Measurements from ENCODE around the gene MMP11. TPM values are rescaled to one million over a fixed set of nuclear protein-coding genes. Genes with fewer than 3 reads are reported as not detected.
A peak's percentile ranks its signal among the peaks of the same experiment; 100 is the strongest.

Gene MMP11
- total and polyA plus RNA-seq, 2 of the 13 experiments (the other 11 are each of a cell fraction or from before 2014, with no cell fraction given) = 8.9 to 28.6 TPM

GRCh38 chr22:23774922-23775436 is 2.3 kb downstream of the MMP11 start (continued):
- TF ChIP-seq, protein P1, sequence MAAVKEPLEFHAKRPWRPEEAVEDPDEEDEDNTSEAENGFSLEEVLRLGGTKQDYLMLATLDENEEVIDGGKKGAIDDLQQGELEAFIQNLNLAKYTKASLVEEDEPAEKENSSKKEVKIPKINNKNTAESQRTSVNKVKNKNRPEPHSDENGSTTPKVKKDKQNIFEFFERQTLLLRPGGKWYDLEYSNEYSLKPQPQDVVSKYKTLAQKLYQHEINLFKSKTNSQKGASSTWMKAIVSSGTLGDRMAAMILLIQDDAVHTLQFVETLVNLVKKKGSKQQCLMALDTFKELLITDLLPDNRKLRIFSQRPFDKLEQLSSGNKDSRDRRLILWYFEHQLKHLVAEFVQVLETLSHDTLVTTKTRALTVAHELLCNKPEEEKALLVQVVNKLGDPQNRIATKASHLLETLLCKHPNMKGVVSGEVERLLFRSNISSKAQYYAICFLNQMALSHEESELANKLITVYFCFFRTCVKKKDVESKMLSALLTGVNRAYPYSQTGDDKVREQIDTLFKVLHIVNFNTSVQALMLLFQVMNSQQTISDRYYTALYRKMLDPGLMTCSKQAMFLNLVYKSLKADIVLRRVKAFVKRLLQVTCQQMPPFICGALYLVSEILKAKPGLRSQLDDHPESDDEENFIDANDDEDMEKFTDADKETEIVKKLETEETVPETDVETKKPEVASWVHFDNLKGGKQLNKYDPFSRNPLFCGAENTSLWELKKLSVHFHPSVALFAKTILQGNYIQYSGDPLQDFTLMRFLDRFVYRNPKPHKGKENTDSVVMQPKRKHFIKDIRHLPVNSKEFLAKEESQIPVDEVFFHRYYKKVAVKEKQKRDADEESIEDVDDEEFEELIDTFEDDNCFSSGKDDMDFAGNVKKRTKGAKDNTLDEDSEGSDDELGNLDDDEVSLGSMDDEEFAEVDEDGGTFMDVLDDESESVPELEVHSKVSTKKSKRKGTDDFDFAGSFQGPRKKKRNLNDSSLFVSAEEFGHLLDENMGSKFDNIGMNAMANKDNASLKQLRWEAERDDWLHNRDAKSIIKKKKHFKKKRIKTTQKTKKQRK (IDR thresholded peaks at IDR 0.05; ENCODE audit: low read length) = no peak
- no peak for TF ChIP-seq ZNF570 (CRISPR knock-in tag; IDR thresholded peaks at IDR 0.05; ENCODE audit: borderline replicate concordance)
- TF ChIP-seq, protein P2, sequence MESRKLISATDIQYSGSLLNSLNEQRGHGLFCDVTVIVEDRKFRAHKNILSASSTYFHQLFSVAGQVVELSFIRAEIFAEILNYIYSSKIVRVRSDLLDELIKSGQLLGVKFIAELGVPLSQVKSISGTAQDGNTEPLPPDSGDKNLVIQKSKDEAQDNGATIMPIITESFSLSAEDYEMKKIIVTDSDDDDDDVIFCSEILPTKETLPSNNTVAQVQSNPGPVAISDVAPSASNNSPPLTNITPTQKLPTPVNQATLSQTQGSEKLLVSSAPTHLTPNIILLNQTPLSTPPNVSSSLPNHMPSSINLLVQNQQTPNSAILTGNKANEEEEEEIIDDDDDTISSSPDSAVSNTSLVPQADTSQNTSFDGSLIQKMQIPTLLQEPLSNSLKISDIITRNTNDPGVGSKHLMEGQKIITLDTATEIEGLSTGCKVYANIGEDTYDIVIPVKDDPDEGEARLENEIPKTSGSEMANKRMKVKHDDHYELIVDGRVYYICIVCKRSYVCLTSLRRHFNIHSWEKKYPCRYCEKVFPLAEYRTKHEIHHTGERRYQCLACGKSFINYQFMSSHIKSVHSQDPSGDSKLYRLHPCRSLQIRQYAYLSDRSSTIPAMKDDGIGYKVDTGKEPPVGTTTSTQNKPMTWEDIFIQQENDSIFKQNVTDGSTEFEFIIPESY (CRISPR knock-in tag; IDR thresholded peaks at IDR 0.05) = no peak
- no peak for TF ChIP-seq ZNF572 (CRISPR knock-in tag; IDR thresholded peaks at IDR 0.05)
- no peak for TF ChIP-seq ZNF431 (CRISPR knock-in tag; IDR thresholded peaks at IDR 0.05; ENCODE audit: borderline replicate concordance, low read depth)
- TF ChIP-seq GABPA (IDR thresholded peaks at IDR 0.05; ENCODE audit: low read depth, low read length) = no peak
- TF ChIP-seq GABPA (CRISPR knock-in tag; IDR thresholded peaks at IDR 0.05; ENCODE audit: low read depth) = no peak
- TF ChIP-seq CHCHD3 (CRISPR knock-in tag; IDR thresholded peaks at IDR 0.05) = no peak
- no peak for TF ChIP-seq GABPB1 (CRISPR knock-in tag; IDR thresholded peaks at IDR 0.05)
- TF ChIP-seq U2AF1 (optimal IDR thresholded peaks at IDR 0.05; ENCODE audit: low read depth, low read length) = no peak
- TF ChIP-seq CREBL2 (CRISPR knock-in tag; IDR thresholded peaks at IDR 0.05; ENCODE audit: borderline replicate concordance) = no peak
- TF ChIP-seq DNMT3B (CRISPR knock-in tag; conservative IDR thresholded peaks at IDR 0.05) = no peak
- no peak for TF ChIP-seq ARNT2 (CRISPR knock-in tag; IDR thresholded peaks at IDR 0.05; ENCODE audit: low read depth)
- TF ChIP-seq HNF4A (CRISPR knock-in tag; IDR thresholded peaks at IDR 0.05) = peak; percentile 41; the same call in 1 of the 2 replicates
- 0 out of 2 replicates have a peak, but pooled peaks have one; percentile 44 for TF ChIP-seq KDM1A (CRISPR knock-in tag; IDR thresholded peaks at IDR 0.05)
- no peak for TF ChIP-seq ZC3H4 (CRISPR knock-in tag; IDR thresholded peaks at IDR 0.05; ENCODE audit: borderline replicate concordance)
- TF ChIP-seq FLYWCH1 (CRISPR knock-in tag; IDR thresholded peaks at IDR 0.05) = no peak
- TF ChIP-seq CBX5 (CRISPR knock-in tag; IDR thresholded peaks at IDR 0.05; ENCODE audit: borderline replicate concordance) = 0 out of 2 replicates have a peak, but pooled peaks have one; percentile 11
- TF ChIP-seq NR2C2 (CRISPR knock-in tag; IDR thresholded peaks at IDR 0.05; ENCODE audit: borderline replicate concordance) = no peak
- no peak for TF ChIP-seq MYPOP (CRISPR knock-in tag; IDR thresholded peaks at IDR 0.05)
- TF ChIP-seq ZNF747 (CRISPR knock-in tag; IDR thresholded peaks at IDR 0.05; ENCODE audit: borderline replicate concordance) = no peak
- TF ChIP-seq MAFG (CRISPR knock-in tag; IDR thresholded peaks at IDR 0.05) = no peak
- TF ChIP-seq ZNF883 (CRISPR knock-in tag; IDR thresholded peaks at IDR 0.05; ENCODE audit: not compliant biosample characterization) = no peak
- 0 out of 2 replicates have a peak, but pooled peaks have one; percentile 42 for TF ChIP-seq ZNF33A (CRISPR knock-in tag; IDR thresholded peaks at IDR 0.05; ENCODE audit: borderline replicate concordance)
- TF ChIP-seq ZNF788 (CRISPR knock-in tag; IDR thresholded peaks at IDR 0.05; ENCODE audit: borderline replicate concordance) = no peak
